GM18951 (cell line): Measurements from ENCODE around the gene TMEM109.

Experiments
- POLR2A ChIP-seq: IDR thresholded peaks from 4 replicates; pipeline ENCODE4 v1.6.1; 2011; ENCODE audit warnings: mild to moderate bottlenecking; ENCODE audit not compliant: insufficient read length, insufficient read depth; ENCODE audit errors: extremely low read depth
- in situ Hi-C: fragments of 300-500 bp; cut with MboI; formaldehyde crosslinking; loops from one replicate; pipeline ENCODE4 v1.12.0; 2022; ENCODE audit warnings: low sequenced_read_pairs, mixed read lengths, inconsistent platforms; ENCODE audit not compliant: unreplicated experiment

TMEM109 gene

GRCh38 chr11:60872961-60873524 lies 40.9 kb upstream of the TMEM109 start:
- in situ Hi-C loops, result no loop called here
- TF ChIP-seq POLR2A, result no peak

- in situ Hi-C loops, result no loop called here
Observed at GRCh38 chr11:60873533-60873932, 40.4 kb upstream of the TMEM109 start.

GRCh38 chr11:60874421-60875365 lies 39.3 kb upstream of the TMEM109 start:
- in situ Hi-C loops, result no loop called here

More at GRCh38 chr11:60873533-60873932, 40.4 kb upstream of the TMEM109 start:
- TF ChIP-seq POLR2A, result no peak

GRCh38 chr11:60875366-60876167 lies 38.4 kb upstream of the TMEM109 start:
- in situ Hi-C loops, result no loop called here

More at GRCh38 chr11:60874421-60875365, 39.3 kb upstream of the TMEM109 start:
- no peak for TF ChIP-seq POLR2A

GRCh38 chr11:60876168-60876485 lies 37.8 kb upstream of the TMEM109 start:
- in situ Hi-C loops, result no loop called here
- no peak for TF ChIP-seq POLR2A

More at GRCh38 chr11:60875366-60876167, 38.4 kb upstream of the TMEM109 start:
- TF ChIP-seq POLR2A, result no peak

GRCh38 chr11:60878245-60879101 lies 35.5 kb upstream of the TMEM109 start:
- in situ Hi-C loops, result no loop called here
- no peak for TF ChIP-seq POLR2A

GRCh38 chr11:60879104-60879503 lies 34.9 kb upstream of the TMEM109 start:
- in situ Hi-C loops, result no loop called here
- no peak for TF ChIP-seq POLR2A

- TF ChIP-seq POLR2A, result no peak
- in situ Hi-C loops, result no loop called here
Observed at GRCh38 chr11:60879971-60880588, 33.9 kb upstream of the TMEM109 start.

GRCh38 chr11:60880643-60881282 lies 33.2 kb upstream of the TMEM109 start:
- TF ChIP-seq POLR2A, result no peak

GRCh38 chr11:60887556-60887955 lies 26.4 kb upstream of the TMEM109 start:
- in situ Hi-C loops, result no loop called here
- TF ChIP-seq POLR2A, result no peak

More at GRCh38 chr11:60880643-60881282, 33.2 kb upstream of the TMEM109 start:
- in situ Hi-C loops, result no loop called here

- TF ChIP-seq POLR2A, result no peak
- in situ Hi-C loops, result no loop called here
Observed at GRCh38 chr11:60889869-60890311, 24.1 kb upstream of the TMEM109 start.
